Epithelial cell of proximal tubule (primary cell): ENCODE results near the gene PYGO2. TPM values are rescaled to one million over a fixed set of nuclear protein-coding genes. Genes with fewer than 3 reads are reported as not detected.

Experiments used
- DNase-seq: peaks from one replicate; pipeline ENCODE4 v3.0.0-alpha.2; 2011; ENCODE audit warnings: low read depth
- H3K4me3 ChIP-seq: 2 replicates; pipeline ENCODE4 v1.5.1; 2011; ENCODE audit warnings: low read depth, mild to moderate bottlenecking, low read length
- CTCF ChIP-seq: conservative IDR thresholded peaks from 2 replicates; pipeline ENCODE4 v1.5.1; 2012; ENCODE audit warnings: low read depth, mild to moderate bottlenecking, low read length
- total RNA-seq: library from RNA; depleted of rRNA; stranded (reverse); fragments of >200 nt; gene quantifications from 2 replicates; pipeline ENCODE4 v1.2.3, GENCODE V29; 2015

PYGO2 gene
- total RNA-seq, 1 donor from 2014 or later, result 16.0 TPM

- no peak for TF ChIP-seq CTCF
- no peak for DNase-seq
- no peak overlapping the region for H3K4me3 ChIP-seq
Observed at GRCh38 chr1:155007251-155007828, 45.8 kb upstream of the PYGO2 start.

GRCh38 chr1:155006601-155007101 lies 45.1 kb upstream of the PYGO2 start:
- no peak overlapping the region for H3K4me3 ChIP-seq
- DNase-seq, result no peak
- TF ChIP-seq CTCF, result no peak

- no peak for DNase-seq
- peak overlapping the region; percentile 85 for H3K4me3 ChIP-seq
- TF ChIP-seq CTCF, result no peak
Observed at GRCh38 chr1:155005076-155006011, 43.8 kb upstream of the PYGO2 start.

GRCh38 chr1:155004352-155005075 lies 42.9 kb upstream of the PYGO2 start:
- DNase-seq, result no peak
- H3K4me3 ChIP-seq, result peak overlapping the region; percentile 85
- TF ChIP-seq CTCF, result no peak

- no peak for DNase-seq
- H3K4me3 ChIP-seq, result peak overlapping the region; percentile 85
- TF ChIP-seq CTCF, result no peak
Observed at GRCh38 chr1:155003766-155004351, 42.3 kb upstream of the PYGO2 start.

GRCh38 chr1:155003227-155003765 lies 41.7 kb upstream of the PYGO2 start:
- no peak for TF ChIP-seq CTCF
- DNase-seq, result no peak
- H3K4me3 ChIP-seq, result peak overlapping the region; percentile 85
